HG02763 (cell line): ENCODE data around the gene MOB3B.
A peak's percentile ranks its signal among the peaks of the same experiment; 100 is the strongest.

Experiments
- ATAC-seq: cut with Tn5 transposase; IDR thresholded peaks from one replicate; pipeline ENCODE4 v1.9.1; 2021; ENCODE audit warnings: mild to moderate bottlenecking, moderate library complexity; ENCODE audit not compliant: unreplicated experiment

The MOB3B gene

GRCh38 chr9:27394826-27395201, 134.8 kb downstream of the MOB3B start:
- ATAC-seq: no peak

DNA sequence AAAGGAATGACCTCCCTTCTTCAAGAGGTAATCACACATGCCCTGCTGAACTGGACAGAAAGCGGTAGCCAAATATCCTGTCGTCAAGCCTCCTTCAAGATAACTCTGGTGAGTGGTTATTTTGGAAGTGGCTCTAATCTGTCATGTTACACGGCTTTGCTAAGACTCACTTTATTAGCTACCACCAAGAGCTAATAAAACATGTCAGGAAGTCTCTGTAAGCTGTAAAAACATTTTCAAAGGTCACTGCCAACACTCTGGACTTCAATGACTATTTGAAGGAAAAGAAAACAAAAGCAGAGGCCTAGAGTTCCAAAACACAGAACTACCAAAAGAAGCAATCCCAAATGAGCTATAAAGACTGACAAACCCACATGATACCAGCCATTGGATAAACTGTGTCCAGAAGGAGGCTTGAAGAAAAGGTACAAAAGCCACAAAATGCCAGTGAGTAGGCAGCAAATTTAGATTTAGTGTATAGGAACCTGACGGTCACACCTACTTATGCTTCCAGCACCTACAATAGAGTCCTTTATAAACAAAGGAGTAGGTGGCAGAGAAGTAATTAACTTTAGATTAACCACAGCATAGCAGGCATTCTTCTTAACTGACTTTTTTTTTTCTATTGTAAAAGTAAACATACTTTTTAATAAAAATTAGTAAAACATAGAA, 135.3 kb downstream of the MOB3B start:
- ATAC-seq: no peak

GRCh38 chr9:27393054-27393846, 136.4 kb downstream of the MOB3B start:
- no peak for ATAC-seq

DNA sequence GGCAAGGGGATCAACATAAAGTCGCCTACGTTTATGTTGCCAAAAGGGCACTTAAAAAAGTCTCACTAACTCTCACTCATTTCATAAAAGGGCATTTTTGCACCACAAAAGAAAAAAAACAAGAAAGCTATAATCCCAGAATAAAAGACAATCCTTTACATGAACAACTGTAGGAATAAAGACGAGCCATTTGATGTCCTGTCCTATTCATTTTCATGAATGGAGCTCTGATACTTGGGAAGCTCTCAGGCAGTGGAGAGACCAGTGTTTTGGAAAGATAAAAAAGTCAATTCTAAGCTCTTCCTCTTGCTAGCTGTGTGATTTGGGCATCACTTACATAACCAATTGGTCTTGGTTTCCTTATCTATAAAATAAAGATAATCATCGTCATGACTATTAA, 137.2 kb downstream of the MOB3B start:
- ATAC-seq: no peak

GRCh38 chr9:27391040-27391895, 138.3 kb downstream of the MOB3B start:
- no peak for ATAC-seq

GRCh38 chr9:27388150-27388549, 141.5 kb downstream of the MOB3B start:
- no peak for ATAC-seq

DNA sequence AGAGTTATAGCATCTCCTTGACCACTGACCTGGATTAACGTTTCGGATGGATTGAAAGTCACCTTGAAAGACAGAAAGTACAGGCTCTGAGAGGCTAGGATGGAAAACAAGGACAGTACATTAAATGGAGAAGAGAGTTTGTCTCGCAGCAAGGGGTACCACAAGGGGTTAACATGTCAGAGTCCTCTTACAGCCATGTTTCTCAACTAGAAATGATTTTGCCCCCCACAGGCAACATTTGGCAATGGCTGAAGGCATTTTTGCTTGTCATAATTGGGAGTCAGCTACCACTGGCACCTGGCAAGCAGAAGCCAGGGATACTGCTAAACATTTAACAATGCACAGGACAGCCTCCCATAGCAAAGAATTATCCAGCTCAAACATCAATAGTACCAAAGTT, 141.9 kb downstream of the MOB3B start:
- ATAC-seq: no peak

GRCh38 chr9:27386571-27387091, 143.0 kb downstream of the MOB3B start:
- ATAC-seq: no peak

GRCh38 chr9:27385606-27386322, 143.8 kb downstream of the MOB3B start:
- ATAC-seq: no peak

DNA sequence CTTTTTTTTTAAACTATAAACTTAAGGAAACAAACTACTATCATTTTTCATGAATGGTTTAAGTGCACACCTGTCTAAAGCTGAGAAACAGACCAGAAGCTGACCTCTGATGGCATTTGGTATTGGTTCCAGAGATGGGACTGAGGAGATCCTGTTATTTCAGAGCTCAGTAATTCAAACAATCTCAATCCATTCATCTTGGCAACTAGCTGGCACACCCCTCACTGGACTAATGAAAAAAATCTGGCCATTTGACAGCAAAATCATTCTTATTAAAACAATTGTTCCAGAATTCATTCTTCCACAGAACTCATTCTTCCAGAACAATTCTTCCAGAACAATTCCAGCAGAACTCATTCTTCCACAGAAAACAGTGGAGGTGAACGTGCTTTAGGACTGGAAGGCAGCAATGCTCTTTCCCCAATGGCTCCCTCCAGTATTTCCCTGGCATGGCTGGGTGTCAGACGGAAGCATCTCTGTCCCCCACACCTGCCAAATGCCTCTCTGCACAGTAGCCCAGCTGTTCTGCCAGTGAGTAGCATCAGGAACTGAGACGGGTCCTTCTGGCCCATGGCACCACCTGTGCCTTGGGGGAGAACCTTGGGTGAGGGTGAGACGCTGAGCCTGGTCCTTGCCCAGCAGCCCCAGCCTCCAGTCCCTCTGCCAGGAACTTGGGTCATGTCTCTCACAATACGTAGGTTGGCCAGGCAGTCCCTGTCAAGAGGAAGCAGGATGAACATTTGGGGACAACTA, 145.2 kb downstream of the MOB3B start:
- ATAC-seq: no peak

- ATAC-seq: peak; percentile 52
Measured at GRCh38 chr9:27383524-27383923, 146.1 kb downstream of the MOB3B start.

GRCh38 chr9:27382975-27383374, 146.6 kb downstream of the MOB3B start:
- ATAC-seq: no peak

- no peak for ATAC-seq
Measured at GRCh38 chr9:27382308-27382707, 147.3 kb downstream of the MOB3B start.

DNA sequence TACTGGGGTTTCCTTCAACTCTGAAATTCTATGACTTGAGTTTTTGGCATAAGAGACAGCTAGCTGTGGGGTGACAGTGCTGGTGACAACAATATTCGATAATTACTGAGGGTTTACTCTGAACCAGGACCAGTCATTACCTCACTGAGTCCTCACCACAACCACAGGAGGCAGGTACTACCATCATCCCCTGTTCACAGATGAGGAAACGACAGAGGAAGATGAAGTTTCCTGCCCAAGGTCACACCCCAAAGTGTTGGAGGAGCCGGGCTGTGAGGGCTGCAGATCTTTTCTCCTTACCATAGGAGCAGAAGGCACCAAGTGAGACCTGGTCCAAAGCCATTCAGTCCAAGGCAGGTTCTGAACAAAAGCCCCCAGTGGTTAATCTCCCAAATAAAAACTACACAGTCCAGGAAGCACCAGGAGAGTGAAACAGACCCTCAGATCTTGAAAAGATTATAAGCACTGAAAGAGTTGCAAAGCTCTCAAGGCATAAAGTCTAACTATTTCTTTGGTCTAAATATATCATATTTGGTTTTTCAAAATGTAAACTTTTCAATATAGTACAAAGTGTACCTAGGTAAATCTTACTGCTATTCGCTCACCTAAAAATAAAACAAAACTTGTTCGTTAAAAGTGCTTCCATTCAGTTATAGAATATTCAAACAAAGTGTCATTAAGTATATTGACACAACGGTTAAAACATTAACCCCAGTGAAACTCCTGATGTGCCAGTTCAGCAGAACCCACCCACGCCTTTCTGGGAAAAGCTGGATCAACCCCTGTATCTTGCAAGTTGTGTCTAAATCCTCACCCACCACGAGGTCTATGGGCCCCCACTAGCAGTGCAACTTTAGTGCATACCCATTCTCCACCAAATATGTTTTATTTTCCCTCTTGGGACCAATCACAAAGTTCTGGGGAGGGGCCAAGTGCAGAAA, 150.0 kb downstream of the MOB3B start:
- ATAC-seq: peak; percentile 22

DNA sequence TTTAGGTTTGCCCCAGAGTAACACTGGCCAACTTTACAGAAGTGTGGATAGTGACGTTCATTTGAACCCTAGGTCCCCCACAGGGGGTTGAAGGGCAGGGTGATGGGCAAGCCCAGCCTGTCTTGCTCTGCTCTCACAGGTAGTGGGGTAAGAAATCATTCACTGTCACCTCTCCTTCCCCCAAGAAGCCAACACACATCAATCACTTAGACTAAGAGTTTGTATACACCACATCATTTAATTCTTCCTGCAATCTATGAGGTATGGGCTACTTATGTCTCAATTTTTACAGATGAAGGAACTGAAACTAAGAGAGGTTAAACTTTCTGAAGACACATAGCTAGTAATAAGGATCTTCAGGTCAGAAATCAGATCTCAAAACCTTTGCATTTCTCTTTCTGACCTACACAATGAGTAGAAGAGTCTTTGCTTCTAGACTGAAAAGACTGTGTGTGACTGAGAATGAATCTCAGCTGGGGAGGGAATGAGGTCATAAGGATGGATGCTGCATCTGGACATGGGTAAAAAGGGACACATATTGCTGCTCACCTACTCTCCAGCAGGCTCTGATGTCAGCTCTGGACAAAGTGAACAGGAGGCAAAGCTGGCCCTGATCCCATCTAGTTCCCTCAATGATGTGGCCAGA, 151.7 kb downstream of the MOB3B start:
- peak; percentile 78 for ATAC-seq

DNA sequence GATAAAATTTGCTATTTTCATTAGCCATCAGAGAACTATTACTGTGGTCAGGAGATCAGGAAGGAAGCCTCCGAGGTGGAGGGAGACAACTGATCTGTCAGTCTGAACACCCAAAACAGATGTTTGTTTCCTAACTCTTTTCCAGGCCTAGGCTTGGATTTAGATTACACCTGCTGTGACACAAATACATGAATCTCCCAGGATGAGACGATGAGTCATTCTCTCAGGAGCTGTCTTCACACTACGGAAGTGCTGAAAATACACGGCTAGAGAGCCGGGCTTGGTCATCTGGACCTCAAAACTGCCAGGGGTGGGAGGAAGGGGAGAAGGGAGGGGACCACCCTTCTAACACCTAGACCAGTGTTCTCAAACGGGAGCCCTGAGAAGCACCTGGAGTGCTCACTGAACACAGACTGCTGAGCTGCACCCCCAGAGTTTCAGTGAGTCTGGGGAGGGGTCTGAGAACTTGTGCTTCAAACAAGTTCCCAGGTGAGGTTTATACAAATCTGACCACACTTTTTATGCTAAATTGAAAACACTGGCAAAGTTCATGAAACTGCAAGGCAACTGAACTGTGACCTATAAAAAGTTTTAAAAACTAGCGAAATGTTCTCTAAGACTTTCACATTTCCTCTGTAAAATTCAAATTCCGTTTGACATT, 152.3 kb downstream of the MOB3B start:
- peak; percentile 45 for ATAC-seq

DNA sequence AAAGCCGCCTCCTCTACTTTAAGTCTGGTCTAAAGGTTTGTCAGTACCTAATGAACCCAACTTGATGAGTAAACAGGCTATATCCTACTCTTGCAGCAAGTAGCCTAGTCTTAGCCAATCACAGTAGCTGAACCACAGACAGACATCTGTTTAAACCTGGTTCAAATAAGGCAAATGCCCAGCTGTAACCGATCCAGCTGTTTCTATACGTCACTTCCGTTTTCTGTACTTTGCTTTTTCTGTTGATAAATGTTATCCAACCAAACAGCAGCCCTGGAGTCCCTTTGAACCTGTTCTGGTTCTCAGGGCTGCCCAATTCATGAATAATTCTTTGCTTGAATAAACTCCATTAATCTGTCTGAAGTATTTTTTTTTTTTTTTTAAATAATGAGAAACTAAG, 155.8 kb downstream of the MOB3B start:
- no peak for ATAC-seq

- no peak for ATAC-seq
Measured at GRCh38 chr9:27372615-27373014, 157.0 kb downstream of the MOB3B start.
